DOHH2 (cell line): ENCODE data around the gene MBNL3.

Experiments
- H3F3A ChIP-seq: fragments of 200-600 bp; sonication (generic), shearing (Covaris generic); 2 replicates; pipeline ENCODE4 v1.6.0; 2016; ENCODE audit warnings: antibody characterized with exemption, mild to moderate bottlenecking; ENCODE audit not compliant: control insufficient read depth, insufficient read depth
- H3K27ac ChIP-seq: fragments of 200-600 bp; sonication (generic); 2 replicates; pipeline ENCODE4 v1.5.1; 2014; ENCODE audit warnings: low read depth, mild to moderate bottlenecking, low read length, moderate library complexity
- H3K27me3 ChIP-seq: fragments of 200-600 bp; sonication (generic); 2 replicates; pipeline ENCODE4 v1.6.1; 2014; ENCODE audit warnings: mild to moderate bottlenecking, low read length, mixed read lengths; ENCODE audit not compliant: control insufficient read depth
- H3K36me3 ChIP-seq: fragments of 200-600 bp; sonication (generic); 2 replicates; pipeline ENCODE4 v1.6.1; 2014; ENCODE audit warnings: mild to moderate bottlenecking, low read length, moderate library complexity, mixed read lengths; ENCODE audit not compliant: control insufficient read depth
- H3K4me1 ChIP-seq: fragments of 200-600 bp; sonication (generic); 2 replicates; pipeline ENCODE4 v1.6.1; 2014; ENCODE audit warnings: mild to moderate bottlenecking, low read length, mixed read lengths; ENCODE audit not compliant: control insufficient read depth
- H3K4me2 ChIP-seq: fragments of 200-600 bp; sonication (generic); 2 replicates; pipeline ENCODE4 v1.6.0; 2014; ENCODE audit warnings: mild to moderate bottlenecking, low read length, moderate library complexity
- H3K4me3 ChIP-seq: fragments of 200-600 bp; sonication (generic); 2 replicates; pipeline ENCODE4 v1.5.1; 2014; ENCODE audit warnings: mild to moderate bottlenecking, low read length, mixed read lengths
- H3K79me2 ChIP-seq: fragments of 200-600 bp; sonication (generic); 2 replicates; pipeline ENCODE4 v1.6.1; 2014; ENCODE audit warnings: mild to moderate bottlenecking, low read length, mixed read lengths; ENCODE audit not compliant: control insufficient read depth
- H3K9me2 ChIP-seq: fragments of 200-600 bp; sonication (generic); replicated peaks from 2 replicates; pipeline ENCODE4 v1.6.1; 2014; ENCODE audit warnings: mild to moderate bottlenecking, low read length, mixed read lengths; ENCODE audit not compliant: control insufficient read depth
- H3K9me3 ChIP-seq: fragments of 200-600 bp; sonication (generic); 2 replicates; pipeline ENCODE4 v1.6.1; 2014; ENCODE audit warnings: antibody characterized with exemption, low read length, mixed read lengths; ENCODE audit not compliant: control insufficient read depth, insufficient read depth
- H4K20me1 ChIP-seq: fragments of 200-600 bp; sonication (generic); 2 replicates; pipeline ENCODE4 v1.6.0; 2014; ENCODE audit warnings: low read depth, mild to moderate bottlenecking, antibody characterized with exemption, low read length, moderate library complexity; ENCODE audit not compliant: control insufficient read depth, insufficient read depth
- EZH2phosphoT487 ChIP-seq: fragments of 200-600 bp; sonication (generic); IDR thresholded peaks from 2 replicates; pipeline ENCODE4 v1.6.1; 2017; ENCODE audit warnings: borderline replicate concordance, mild to moderate bottlenecking, antibody characterized with exemption, low read length, moderate library complexity, mixed read lengths
- TF ChIP-seq, protein P1 (sequence below): fragments of 200-600 bp; sonication (generic); IDR thresholded peaks from one replicate; pipeline ENCODE4 v1.5.1; 2014; ENCODE audit warnings: antibody characterized with exemption, mild to moderate bottlenecking, low read depth, low read length; ENCODE audit not compliant: poor library complexity, severe bottlenecking

Gene MBNL3

DNA sequence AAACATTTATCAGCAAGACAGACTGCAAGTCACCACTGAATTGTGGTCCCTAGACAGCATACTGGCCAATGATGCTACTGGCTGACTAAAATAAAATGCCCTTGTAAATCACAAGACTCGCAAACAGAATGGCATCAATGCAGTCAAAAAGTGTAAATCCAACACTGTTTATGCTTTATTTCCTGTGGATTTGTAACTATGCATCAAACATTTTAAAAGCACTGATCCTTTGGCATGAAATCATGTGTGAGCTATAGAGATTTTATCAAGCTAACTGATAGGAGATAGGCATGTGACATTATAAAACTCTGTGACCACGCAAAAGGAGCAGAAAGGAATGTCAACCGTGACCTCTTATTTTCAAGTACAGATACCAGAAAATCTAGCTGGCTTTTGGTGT, 20.8 kb downstream of the MBNL3 start:
- H3K36me3 ChIP-seq, result 0 out of 2 replicates have a peak, but pooled peaks cover 2% of the 10 kb centered on the region
- no peak overlapping the region for H3K27ac ChIP-seq
- TF ChIP-seq, protein P1, sequence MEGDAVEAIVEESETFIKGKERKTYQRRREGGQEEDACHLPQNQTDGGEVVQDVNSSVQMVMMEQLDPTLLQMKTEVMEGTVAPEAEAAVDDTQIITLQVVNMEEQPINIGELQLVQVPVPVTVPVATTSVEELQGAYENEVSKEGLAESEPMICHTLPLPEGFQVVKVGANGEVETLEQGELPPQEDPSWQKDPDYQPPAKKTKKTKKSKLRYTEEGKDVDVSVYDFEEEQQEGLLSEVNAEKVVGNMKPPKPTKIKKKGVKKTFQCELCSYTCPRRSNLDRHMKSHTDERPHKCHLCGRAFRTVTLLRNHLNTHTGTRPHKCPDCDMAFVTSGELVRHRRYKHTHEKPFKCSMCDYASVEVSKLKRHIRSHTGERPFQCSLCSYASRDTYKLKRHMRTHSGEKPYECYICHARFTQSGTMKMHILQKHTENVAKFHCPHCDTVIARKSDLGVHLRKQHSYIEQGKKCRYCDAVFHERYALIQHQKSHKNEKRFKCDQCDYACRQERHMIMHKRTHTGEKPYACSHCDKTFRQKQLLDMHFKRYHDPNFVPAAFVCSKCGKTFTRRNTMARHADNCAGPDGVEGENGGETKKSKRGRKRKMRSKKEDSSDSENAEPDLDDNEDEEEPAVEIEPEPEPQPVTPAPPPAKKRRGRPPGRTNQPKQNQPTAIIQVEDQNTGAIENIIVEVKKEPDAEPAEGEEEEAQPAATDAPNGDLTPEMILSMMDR, result no peak
- no peak for TF ChIP-seq EZH2phosphoT487
- peaks cover 54% of the 10 kb centered on the region for H3K79me2 ChIP-seq
- H3K9me2 ChIP-seq, result no peaks in the 10 kb centered on the region
- no peak overlapping the region for H3K4me3 ChIP-seq
- no peak overlapping the region for H3K4me2 ChIP-seq
- H3F3A ChIP-seq, result no peaks in the 10 kb centered on the region
- H3K27me3 ChIP-seq, result no peaks in the 10 kb centered on the region
- no peaks in the 10 kb centered on the region for H3K9me3 ChIP-seq
- no peaks in the 10 kb centered on the region for H3K4me1 ChIP-seq
- no peaks in the 10 kb centered on the region for H4K20me1 ChIP-seq

DNA sequence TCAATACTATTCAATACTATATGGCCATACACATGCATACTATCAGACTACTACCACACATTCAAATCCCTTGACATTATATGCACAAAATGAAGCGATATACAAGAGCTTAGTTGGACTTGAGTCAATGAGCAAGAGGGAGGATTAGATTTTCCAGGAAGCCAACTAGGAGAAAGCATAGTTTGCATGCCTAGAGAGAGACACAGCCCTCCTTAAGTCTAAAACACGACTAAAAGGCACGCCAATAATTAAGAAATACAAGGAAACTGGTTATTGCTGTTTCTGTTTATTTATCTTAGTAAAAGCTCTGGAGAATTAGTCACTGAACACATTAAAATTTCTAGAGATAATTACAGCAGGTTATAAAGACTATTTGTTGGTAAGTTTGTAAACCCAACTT, 21.8 kb downstream of the MBNL3 start:
- H3K9me2 ChIP-seq, result no peaks in the 10 kb centered on the region
- H3K4me3 ChIP-seq, result no peak overlapping the region
- H3K4me2 ChIP-seq, result no peak overlapping the region
- H3K27me3 ChIP-seq, result no peaks in the 10 kb centered on the region
- 0 out of 2 replicates have a peak, but pooled peaks cover 2% of the 10 kb centered on the region for H3K36me3 ChIP-seq
- H3K9me3 ChIP-seq, result no peaks in the 10 kb centered on the region
- H4K20me1 ChIP-seq, result no peaks in the 10 kb centered on the region
- H3K79me2 ChIP-seq, result peaks cover 50% of the 10 kb centered on the region
- no peak overlapping the region for H3K27ac ChIP-seq
- H3K4me1 ChIP-seq, result no peaks in the 10 kb centered on the region
- H3F3A ChIP-seq, result no peaks in the 10 kb centered on the region
- TF ChIP-seq, protein P1, result no peak
- no peak for TF ChIP-seq EZH2phosphoT487

DNA sequence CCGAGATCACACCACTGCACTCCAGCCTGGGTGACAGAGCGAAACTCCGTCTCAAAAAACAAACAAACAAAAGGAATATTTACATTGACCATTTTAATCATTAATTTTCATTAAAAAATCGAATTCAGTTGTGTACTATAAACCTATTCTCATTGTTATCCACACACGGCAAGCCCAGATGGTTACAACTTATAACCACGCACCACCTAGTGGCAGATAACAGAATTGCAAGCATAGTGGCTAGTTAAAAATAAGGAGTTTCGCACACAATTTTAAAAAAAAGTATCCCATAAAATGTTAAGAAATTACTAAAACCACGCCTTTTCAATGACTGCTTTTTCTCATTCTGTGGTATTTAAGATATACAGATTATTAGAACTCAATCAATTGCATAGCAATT, 25.4 kb downstream of the MBNL3 start:
- no peaks in the 10 kb centered on the region for H3K9me2 ChIP-seq
- no peak overlapping the region for H3K4me2 ChIP-seq
- H3K36me3 ChIP-seq, result no peaks in the 10 kb centered on the region
- H4K20me1 ChIP-seq, result no peaks in the 10 kb centered on the region
- no peak overlapping the region for H3K4me3 ChIP-seq
- no peaks in the 10 kb centered on the region for H3K4me1 ChIP-seq
- H3F3A ChIP-seq, result no peaks in the 10 kb centered on the region
- no peak for TF ChIP-seq EZH2phosphoT487
- TF ChIP-seq, protein P1, result peak; percentile 43
- no peak overlapping the region for H3K27ac ChIP-seq
- no peaks in the 10 kb centered on the region for H3K27me3 ChIP-seq
- H3K79me2 ChIP-seq, result peaks cover 25% of the 10 kb centered on the region
- H3K9me3 ChIP-seq, result no peaks in the 10 kb centered on the region

DNA sequence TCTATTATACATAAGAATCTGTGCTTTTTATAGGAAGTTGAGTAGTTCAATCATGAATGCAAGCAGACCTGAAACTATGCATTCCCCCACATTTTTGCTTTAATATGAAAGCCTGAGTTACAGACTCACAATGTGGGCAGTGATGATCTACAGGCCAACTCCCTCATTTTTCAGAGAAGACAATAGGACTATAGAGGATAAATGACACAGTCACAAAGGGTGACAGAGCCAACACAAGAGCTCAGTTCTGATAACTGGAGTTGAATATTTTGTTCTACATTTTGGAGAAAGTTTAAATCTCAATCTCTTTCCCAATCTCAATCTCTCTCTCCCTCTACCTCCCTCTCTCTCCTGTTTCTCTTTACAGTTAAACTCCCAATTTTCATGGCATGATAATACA, 27.0 kb downstream of the MBNL3 start:
- Histone ChIP-seq H3K36me3 (no peaks in the 10 kb centered on the region), H3K4me2 (no peak overlapping the region), H3K79me2 (peaks cover 15% of the 10 kb centered on the region), H3K9me2 (no peaks in the 10 kb centered on the region), H3K27me3 (no peaks in the 10 kb centered on the region), H4K20me1 (no peaks in the 10 kb centered on the region), H3K4me1 (no peaks in the 10 kb centered on the region), H3K9me3 (no peaks in the 10 kb centered on the region), H3F3A (no peaks in the 10 kb centered on the region), H3K4me3 (no peak overlapping the region), H3K27ac (no peak overlapping the region)
- TF ChIP-seq, protein P1, result no peak
- no peak for TF ChIP-seq EZH2phosphoT487
